WERI-Rb-1 (cell line): ENCODE data around the gene WASHC2A.
"Not testable (repeated sequence)": the region's sequence is repeated elsewhere in the genome, so short reads cannot be mapped to it uniquely, and the experiment has no call there.

Experiments used
- DNase-seq: peaks from one replicate; pipeline ENCODE4 v3.0.0-alpha.2; 2020
- H3K27ac ChIP-seq: fragments of 250-450 bp; sonication (Bioruptor Pico); 2 replicates; pipeline ENCODE4 v1.5.1; 2020; ENCODE audit warnings: mild to moderate bottlenecking, moderate library complexity
- H3K27me3 ChIP-seq: fragments of 250-450 bp; sonication (Bioruptor Pico); 2 replicates; pipeline ENCODE4 v1.5.1; 2021; ENCODE audit warnings: mild to moderate bottlenecking, low read depth, moderate library complexity; ENCODE audit not compliant: insufficient read depth, severe bottlenecking
- H3K36me3 ChIP-seq: fragments of 250-450 bp; sonication (Bioruptor Pico); 2 replicates; pipeline ENCODE4 v1.5.1; 2020; ENCODE audit warnings: mild to moderate bottlenecking, moderate library complexity
- H3K4me3 ChIP-seq: 2 replicates; pipeline ENCODE4 v1.5.1; 2011; ENCODE audit warnings: low read depth, mild to moderate bottlenecking, control low read depth, low read length
- H3K9me3 ChIP-seq: fragments of 250-450 bp; sonication (Bioruptor Pico); 2 replicates; pipeline ENCODE4 v1.5.1; 2021; ENCODE audit warnings: mild to moderate bottlenecking, moderate library complexity; ENCODE audit not compliant: severe bottlenecking
- CTCF ChIP-seq: IDR thresholded peaks from 2 replicates; pipeline ENCODE4 v1.5.1; 2011; ENCODE audit warnings: low read depth, mild to moderate bottlenecking, control low read depth, inconsistent platforms, low read length

Gene WASHC2A

DNA sequence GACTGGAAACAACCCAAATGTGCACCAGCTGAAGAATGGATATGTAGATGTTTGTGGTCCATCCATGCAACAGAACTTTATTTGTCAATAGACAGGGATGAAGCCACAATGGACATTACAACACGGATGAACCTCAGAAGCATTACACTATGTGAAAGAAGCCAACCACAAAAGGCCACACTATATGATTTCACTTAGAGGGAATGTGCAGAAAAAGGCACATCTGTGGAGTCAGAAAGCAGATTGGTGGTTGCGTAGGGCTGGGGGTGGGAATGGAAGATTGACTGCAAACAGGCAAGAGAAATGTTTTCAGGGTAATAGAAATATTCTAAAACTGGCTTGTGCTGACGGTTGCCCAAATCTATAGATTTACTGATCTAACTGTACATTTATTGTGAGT is 34.3 kb upstream of the WASHC2A start:
- Histone ChIP-seq H3K9me3 (no peaks in the 10 kb centered on the region), H3K27me3 (no peaks in the 10 kb centered on the region), H3K36me3 (no peaks in the 10 kb centered on the region), H3K4me3 (no peak overlapping the region), H3K27ac (no peak overlapping the region)
- no peak for DNase-seq
- TF ChIP-seq CTCF, result no peak

- H3K36me3 ChIP-seq, H3K27ac ChIP-seq, DNase-seq, H3K4me3 ChIP-seq, H3K27me3 ChIP-seq, H3K9me3 ChIP-seq: not testable (repeated sequence)
Observed at GRCh38 chr10:50035337-50035736, 32.4 kb upstream of the WASHC2A start.

- no peak for DNase-seq
- Histone ChIP-seq H3K27ac (no peak overlapping the region), H3K4me3 (no peak overlapping the region), H3K36me3 (no peaks in the 10 kb centered on the region), H3K9me3 (no peaks in the 10 kb centered on the region), H3K27me3 (no peaks in the 10 kb centered on the region)
- no peak for TF ChIP-seq CTCF
Observed at GRCh38 chr10:50044941-50045664, 22.7 kb upstream of the WASHC2A start.

DNA sequence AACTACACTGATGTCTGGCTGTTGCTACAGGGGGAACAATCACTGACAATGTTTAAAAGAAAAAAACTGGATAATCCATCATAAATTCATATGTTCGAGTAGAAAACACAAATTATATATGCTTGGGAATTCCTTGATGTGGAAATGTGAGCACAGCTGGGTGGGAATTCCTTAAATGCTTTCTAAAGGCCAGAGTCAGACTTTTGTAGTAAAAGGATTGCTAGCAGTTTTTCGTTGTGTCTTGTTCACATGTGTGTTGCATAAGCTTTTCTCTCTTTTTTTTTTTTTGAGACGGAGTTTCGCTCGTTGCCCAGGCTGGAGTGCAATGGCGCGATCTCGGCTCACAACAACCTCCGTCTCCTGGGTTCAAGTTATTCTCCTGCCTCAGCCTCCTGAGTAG is 21.3 kb upstream of the WASHC2A start:
- H3K36me3 ChIP-seq, H3K27me3 ChIP-seq, DNase-seq, H3K27ac ChIP-seq, H3K4me3 ChIP-seq, H3K9me3 ChIP-seq: not testable (repeated sequence)

GRCh38 chr10:50047594-50047993 is 20.2 kb upstream of the WASHC2A start:
- not testable (repeated sequence) for H3K9me3 ChIP-seq, H3K27me3 ChIP-seq, H3K36me3 ChIP-seq, H3K4me3 ChIP-seq, DNase-seq, H3K27ac ChIP-seq

- H3K9me3 ChIP-seq, H3K27me3 ChIP-seq, H3K27ac ChIP-seq, H3K4me3 ChIP-seq, DNase-seq, H3K36me3 ChIP-seq: not testable (repeated sequence)
Observed at GRCh38 chr10:50051995-50052660, 15.6 kb upstream of the WASHC2A start.

DNA sequence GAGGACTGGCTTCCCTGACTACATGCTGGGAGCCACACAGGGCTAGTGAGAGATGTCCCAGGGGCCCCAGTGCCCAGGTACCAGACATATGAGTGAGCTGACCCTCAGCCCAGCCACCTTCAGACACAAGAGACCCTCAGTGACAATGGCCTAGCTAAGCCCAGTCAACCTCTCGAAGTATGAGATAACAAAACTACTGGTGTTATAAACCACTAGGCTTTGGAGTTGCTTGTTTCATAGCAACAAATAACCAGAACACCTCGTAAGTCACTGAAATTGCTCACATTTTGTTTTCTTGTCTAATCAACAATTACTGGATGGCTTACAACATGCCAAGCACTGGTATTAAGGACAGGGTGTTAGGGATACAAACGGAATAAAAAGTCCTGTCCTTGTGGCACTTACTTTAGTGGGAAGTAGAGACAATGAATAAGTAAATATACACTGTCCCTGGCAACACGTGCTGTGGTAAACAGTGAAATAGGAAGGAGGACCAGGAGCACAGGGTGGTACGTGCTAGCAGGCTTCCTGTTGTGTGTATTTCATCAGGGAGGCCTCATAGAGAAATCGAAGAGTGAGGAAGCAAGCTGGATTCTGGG is 14.9 kb upstream of the WASHC2A start:
- H3K4me3 ChIP-seq, H3K36me3 ChIP-seq, H3K9me3 ChIP-seq, H3K27ac ChIP-seq, DNase-seq, H3K27me3 ChIP-seq: not testable (repeated sequence)

DNA sequence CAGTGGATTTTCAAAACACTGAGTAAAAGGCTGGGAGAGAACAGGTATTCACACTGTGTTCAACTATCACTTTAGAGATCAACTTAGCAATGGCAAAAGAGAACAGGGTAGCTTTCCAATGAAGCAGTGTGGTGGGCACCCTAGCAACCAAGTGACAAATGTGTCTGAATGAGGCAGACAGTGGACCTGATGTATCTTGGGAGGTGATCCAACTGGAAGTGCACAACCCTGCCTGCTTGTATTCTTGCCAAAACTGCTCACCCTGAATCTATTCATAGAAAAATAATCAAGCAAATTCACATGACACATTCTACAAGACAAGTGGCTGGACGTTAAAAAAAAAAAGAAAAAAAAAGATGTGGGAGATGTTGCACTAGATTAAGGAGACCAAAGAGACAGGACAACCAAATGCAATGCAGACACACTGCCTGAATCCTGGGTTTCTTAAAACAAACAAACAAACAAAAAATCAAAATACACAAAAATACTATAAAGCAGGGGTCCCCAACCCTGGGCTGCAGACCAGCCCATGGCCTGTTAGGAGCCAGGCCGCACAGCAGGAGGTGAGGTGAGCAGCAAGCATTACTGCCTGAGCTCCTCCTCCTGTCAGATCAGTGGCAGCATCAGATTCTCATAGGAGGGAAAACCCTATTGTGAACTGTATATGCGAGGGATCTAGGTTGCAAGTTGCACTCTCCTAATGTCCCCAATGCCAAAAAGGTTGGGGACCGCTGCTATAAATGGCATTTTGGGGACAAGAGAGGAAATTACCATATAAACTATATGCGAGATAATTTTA is 12.1 kb upstream of the WASHC2A start:
- not testable (repeated sequence) for H3K9me3 ChIP-seq, H3K27ac ChIP-seq, H3K36me3 ChIP-seq, H3K4me3 ChIP-seq, H3K27me3 ChIP-seq, DNase-seq

GRCh38 chr10:50056654-50057053 is 11.1 kb upstream of the WASHC2A start:
- not testable (repeated sequence) for H3K9me3 ChIP-seq, H3K36me3 ChIP-seq, DNase-seq, H3K4me3 ChIP-seq, H3K27ac ChIP-seq, H3K27me3 ChIP-seq

DNA sequence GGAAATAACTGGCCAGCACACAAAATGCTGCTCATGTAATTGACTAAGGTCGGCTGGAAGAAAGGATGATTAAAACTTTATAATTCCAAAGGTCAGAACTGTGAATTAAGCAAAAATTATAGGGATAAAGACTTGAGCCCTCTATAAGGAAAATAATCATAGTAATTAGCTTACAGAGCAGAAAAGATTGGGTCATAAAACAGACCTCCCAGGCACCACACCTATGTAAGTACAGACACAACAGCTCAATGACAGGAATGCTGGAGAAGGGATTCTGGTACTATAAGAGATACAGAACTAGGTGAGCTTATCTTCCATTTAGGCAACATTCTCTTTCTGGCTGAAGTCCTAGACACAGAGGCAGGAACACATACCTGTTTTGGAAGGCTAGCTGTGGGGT is 9.0 kb upstream of the WASHC2A start:
- not testable (repeated sequence) for H3K36me3 ChIP-seq, H3K4me3 ChIP-seq, H3K27ac ChIP-seq, DNase-seq, H3K27me3 ChIP-seq, H3K9me3 ChIP-seq

GRCh38 chr10:50059946-50060345 is 7.8 kb upstream of the WASHC2A start:
- not testable (repeated sequence) for H3K27ac ChIP-seq, H3K4me3 ChIP-seq, DNase-seq, H3K27me3 ChIP-seq, H3K9me3 ChIP-seq, H3K36me3 ChIP-seq

GRCh38 chr10:50061548-50061947 is 6.2 kb upstream of the WASHC2A start:
- not testable (repeated sequence) for H3K27ac ChIP-seq, H3K27me3 ChIP-seq, H3K9me3 ChIP-seq, DNase-seq, H3K36me3 ChIP-seq, H3K4me3 ChIP-seq
